Activated CD8-positive, alpha-beta T cell treated with anti-CD3 and anti-CD28 coated beads for 36 hours (primary cell): ENCODE results near the gene TCP1. TPM values are rescaled to one million over a fixed set of nuclear protein-coding genes. Genes with fewer than 3 reads are reported as not detected.
"Not testable (repeated sequence)": the region's sequence is repeated elsewhere in the genome, so short reads cannot be mapped to it uniquely, and the experiment has no call there.

Source experiments
- ATAC-seq: fragments of 200-7000 bp; cut with Tn5 transposase; one replicate; pipeline ENCODE4 v1.10.0; 2021; ENCODE audit warnings: mild to moderate bottlenecking, moderate library complexity
- CTCF ChIA-PET: fragments of 350-600 bp; sonication (Branson Sonifier 250); formaldehyde crosslinking; loops from one replicate; lab custom pipeline; 2021; ENCODE audit warnings: antibody characterized with exemption; lab: Charles Lee
- POLR2A ChIA-PET: fragments of 350-600 bp; sonication (Branson Sonifier 250); formaldehyde crosslinking; loops from one replicate; lab custom pipeline; 2021; ENCODE audit warnings: antibody characterized with exemption; lab: Charles Lee
- DNase-seq: peaks from one replicate; pipeline ENCODE4 v3.0.0-alpha.2; 2020
- H3K27ac Mint-ChIP-seq: one replicate; pipeline ENCODE4 v1.8.0; 2021; ENCODE audit warnings: mild to moderate bottlenecking, mixed read lengths
- H3K27me3 Mint-ChIP-seq: one replicate; pipeline ENCODE4 v1.8.0; 2021; ENCODE audit warnings: mixed read lengths
- H3K36me3 Mint-ChIP-seq: one replicate; pipeline ENCODE4 v1.8.0; 2021; ENCODE audit warnings: low read depth, mixed read lengths
- H3K4me1 Mint-ChIP-seq: one replicate; pipeline ENCODE4 v1.8.0; 2021; ENCODE audit warnings: low read depth, mixed read lengths
- H3K4me3 Mint-ChIP-seq: one replicate; pipeline ENCODE4 v1.8.0; 2021; ENCODE audit warnings: mild to moderate bottlenecking, moderate library complexity, mixed read lengths
- H3K9me3 Mint-ChIP-seq: one replicate; pipeline ENCODE4 v1.8.0; 2021; ENCODE audit warnings: mixed read lengths
- CTCF ChIP-seq: fragments of 200-600 bp; IDR thresholded peaks from one replicate; pipeline ENCODE4 v1.8.0; 2022; ENCODE audit warnings: antibody characterized with exemption, mild to moderate bottlenecking
- intact Hi-C: fragments of 100-400 bp; cut with micrococcal nuclease; formaldehyde crosslinking; loops from one replicate; pipeline ENCODE4 v1.10.0; 2022
- total RNA-seq, 2 experiments: library from RNA; stranded (reverse); gene quantifications; one replicate each; pipeline ENCODE4 v1.2.3, GENCODE V29; 2021

Gene TCP1
- total RNA-seq, 2 experiments from 2014 or later: 446 to 452 TPM

DNA sequence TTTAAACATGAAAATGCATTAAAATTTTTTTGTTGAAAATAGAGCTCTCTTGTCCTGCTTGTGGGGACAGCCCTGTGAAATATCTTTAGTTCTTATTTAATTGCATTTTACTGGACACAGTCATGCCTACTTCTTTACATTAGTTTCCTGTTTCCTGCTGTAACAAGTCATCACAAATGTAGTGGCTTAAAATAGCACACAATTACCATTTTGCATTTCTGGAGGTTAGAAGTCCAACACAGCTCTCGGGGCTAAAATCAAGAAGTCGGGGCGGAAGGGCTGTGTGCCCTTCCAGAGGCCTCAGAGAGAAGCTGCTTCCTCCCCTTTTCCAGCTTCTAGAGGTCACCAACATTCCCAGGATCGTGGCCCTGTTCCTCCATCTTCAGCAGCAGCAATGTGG is 40.1 kb upstream of the TCP1 start:
- no peak for ATAC-seq
- DNase-seq: no peak
- TF ChIP-seq CTCF: no peak
- ChIA-PET CTCF (no interaction called here), POLR2A (no interaction called here)
- Mint-ChIP-seq H3K27me3 (no peaks in the 10 kb centered on the region), H3K27ac (no peak overlapping the region), H3K4me3 (no peak overlapping the region), H3K9me3 (no peaks in the 10 kb centered on the region), H3K4me1 (peaks cover 21% of the 10 kb centered on the region), H3K36me3 (no peaks in the 10 kb centered on the region)
- intact Hi-C loops: no loop called here

GRCh38 chr6:159828074-159828473 is 38.7 kb upstream of the TCP1 start:
- intact Hi-C loops: no loop called here
- H3K36me3 Mint-ChIP-seq: no peaks in the 10 kb centered on the region
- ATAC-seq (no peak), DNase-seq (no peak)
- POLR2A ChIA-PET: no interaction called here
- peaks cover 11% of the 10 kb centered on the region for H3K4me1 Mint-ChIP-seq
- CTCF ChIA-PET: no interaction called here
- H3K27ac Mint-ChIP-seq: no peak overlapping the region
- TF ChIP-seq CTCF: no peak
- H3K9me3 Mint-ChIP-seq: no peaks in the 10 kb centered on the region
- no peak overlapping the region for H3K4me3 Mint-ChIP-seq
- H3K27me3 Mint-ChIP-seq: no peaks in the 10 kb centered on the region

- Mint-ChIP-seq H3K9me3 (no peaks in the 10 kb centered on the region), H3K4me1 (peaks cover 9% of the 10 kb centered on the region), H3K27me3 (no peaks in the 10 kb centered on the region), H3K27ac (no peak overlapping the region), H3K36me3 (no peaks in the 10 kb centered on the region), H3K4me3 (no peak overlapping the region)
- DNase-seq (no peak), ATAC-seq (no peak)
- intact Hi-C loops: no loop called here
- TF ChIP-seq CTCF: no peak
- CTCF ChIA-PET: interaction anchor here (0.9 kb wide), 1 partner anchor 36 kb away, joined by 3 read pairs; no protein-coding TSS in a partner anchor
- POLR2A ChIA-PET: no interaction called here
Observed at GRCh38 chr6:159826968-159827647, 37.7 kb upstream of the TCP1 start.

- H3K36me3 Mint-ChIP-seq: no peaks in the 10 kb centered on the region
- ATAC-seq (no peak), DNase-seq (no peak)
- intact Hi-C loops: no loop called here
- no peak overlapping the region for H3K4me3 Mint-ChIP-seq
- H3K9me3 Mint-ChIP-seq: no peaks in the 10 kb centered on the region
- TF ChIP-seq CTCF: no peak
- POLR2A ChIA-PET: no interaction called here
- H3K27me3 Mint-ChIP-seq: no peaks in the 10 kb centered on the region
- peaks cover 12% of the 10 kb centered on the region for H3K4me1 Mint-ChIP-seq
- CTCF ChIA-PET: no interaction called here
- no peak overlapping the region for H3K27ac Mint-ChIP-seq
Observed at GRCh38 chr6:159826004-159826403, 36.6 kb upstream of the TCP1 start.

GRCh38 chr6:159824690-159825089 is 35.3 kb upstream of the TCP1 start:
- H3K4me3 Mint-ChIP-seq, H3K27ac Mint-ChIP-seq, intact Hi-C loops, H3K9me3 Mint-ChIP-seq, ATAC-seq, POLR2A ChIA-PET, H3K36me3 Mint-ChIP-seq, H3K27me3 Mint-ChIP-seq, DNase-seq: not testable (repeated sequence)
- H3K4me1 Mint-ChIP-seq: peaks cover 23% of the 10 kb centered on the region
- CTCF ChIA-PET: interaction anchor here (1.2 kb wide), 1 partner anchor 27 kb away, joined by 3 read pairs; no protein-coding TSS in a partner anchor
